CD4-positive, CD25-positive, alpha-beta regulatory T cell (primary cell): ENCODE measurements around the gene CDC23. TPM values are rescaled to one million over a fixed set of nuclear protein-coding genes. Genes with fewer than 3 reads are reported as not detected.
"Not testable (repeated sequence)": the region's sequence is repeated elsewhere in the genome, so short reads cannot be mapped to it uniquely, and the experiment has no call there.

ENCODE experiments used
- ATAC-seq, 2 donors: fragments of 150-1000 bp; cut with Tn5 transposase; one replicate each; pipeline ENCODE4 v1.10.0; 2021; ENCODE audit warnings: low read depth in 2 of 2, moderate number of reproducible peaks in 2 of 2, moderate library complexity in 1 of 2
- DNase-seq, 3 donors: peaks; one replicate each; pipeline versions ENCODE4 v3.0.0 to v3.0.0-alpha.2; 2012 to 2022; ENCODE audit warnings: mixed read lengths in 1 of 3
- H3K27ac ChIP-seq: one replicate; pipeline ENCODE4 v1.7.0; 2013; ENCODE audit warnings: mild to moderate bottlenecking, low read length; ENCODE audit not compliant: insufficient read depth, poor library complexity, severe bottlenecking
- H3K27me3 ChIP-seq: one replicate; pipeline ENCODE4 v1.7.0; 2013; ENCODE audit warnings: low read length; ENCODE audit not compliant: control insufficient read depth, insufficient read depth
- H3K36me3 ChIP-seq: one replicate; pipeline ENCODE4 v1.7.0; 2013; ENCODE audit warnings: mild to moderate bottlenecking, low read length, moderate library complexity; ENCODE audit not compliant: control insufficient read depth, insufficient read depth
- H3K4me1 ChIP-seq: 2 replicates; pipeline ENCODE4 v1.7.0; 2013; ENCODE audit warnings: mild to moderate bottlenecking, low read length; ENCODE audit not compliant: insufficient read depth, control insufficient read depth, poor library complexity, severe bottlenecking
- H3K4me3 ChIP-seq: one replicate; pipeline ENCODE4 v1.7.0; 2013; ENCODE audit warnings: low read depth, mild to moderate bottlenecking, low read length, moderate library complexity
- H3K9me3 ChIP-seq, 2 experiments: 1 replicate in 1 of 2; 2 replicates in 1 of 2; pipeline ENCODE4 v1.7.0; 2013; ENCODE audit warnings: low read length in 2 of 2, mild to moderate bottlenecking in 1 of 2, moderate library complexity in 1 of 2; ENCODE audit not compliant: control insufficient read depth in 2 of 2
- H3K27ac Mint-ChIP-seq, 3 donors: one replicate each; pipeline ENCODE4 v1.8.0; 2020 to 2022; ENCODE audit warnings: mild to moderate bottlenecking in 3 of 3, mixed read lengths in 3 of 3, moderate library complexity in 2 of 3
- H3K27me3 Mint-ChIP-seq: one replicate; pipeline ENCODE4 v1.8.0; 2022; ENCODE audit warnings: mild to moderate bottlenecking, mixed read lengths
- H3K36me3 Mint-ChIP-seq: one replicate; pipeline ENCODE4 v1.8.0; 2020; ENCODE audit warnings: mixed read lengths
- H3K4me1 Mint-ChIP-seq, 4 donors: one replicate each; pipeline ENCODE4 v1.8.0; 2020 to 2022; ENCODE audit warnings: mixed read lengths in 4 of 4, mild to moderate bottlenecking in 1 of 4
- H3K4me3 Mint-ChIP-seq, 4 donors: one replicate each; pipeline ENCODE4 v1.8.0; 2020 to 2022; ENCODE audit warnings: mild to moderate bottlenecking in 4 of 4, mixed read lengths in 4 of 4, moderate library complexity in 3 of 4
- H3K9me3 Mint-ChIP-seq, 7 donors: one replicate each; pipeline ENCODE4 v1.8.0; 2020 to 2022; ENCODE audit warnings: mixed read lengths in 7 of 7, mild to moderate bottlenecking in 3 of 7, moderate library complexity in 2 of 7
- polyA plus RNA-seq, 4 donors: library from polyadenylated mRNA; unstranded; fragments of 300-500 nt; fragmentation: Illumina TruSeq; gene quantifications; one replicate each; pipeline ENCODE4 v1.2.3, GENCODE V29; 2021
- total RNA-seq: library from RNA; stranded (reverse); gene quantifications from one replicate; pipeline ENCODE4 v1.2.3, GENCODE V29; 2022

The CDC23 gene
- total and polyA plus RNA-seq, 5 donors from 2014 or later = 14.7 to 28.5 (median 24.3) TPM

- DNase-seq = no peak
- no peak for ATAC-seq
- peaks cover 82% of the 10 kb centered on the region for H3K36me3 ChIP-seq
- H3K4me1 ChIP-seq = no peaks in the 10 kb centered on the region
- no peaks in the 10 kb centered on the region for H3K27me3 ChIP-seq
- Mint-ChIP-seq H3K36me3 (peaks cover 67% of the 10 kb centered on the region), H3K9me3 (no peaks in the 10 kb centered on the region), H3K4me3 (no peak overlapping the region), H3K27ac (no peak overlapping the region), H3K4me1 (peaks cover 0 to 9% (median 3%) of the 10 kb centered on the region in 4 donors), H3K27me3 (no peaks in the 10 kb centered on the region)
- H3K27ac ChIP-seq = no peak overlapping the region
- no peak overlapping the region for H3K4me3 ChIP-seq
- H3K9me3 ChIP-seq = no peaks in the 10 kb centered on the region
Observed at GRCh38 chr5:138159666-138160065, 53.5 kb downstream of the CDC23 start.

- H3K4me1 Mint-ChIP-seq = peaks cover 0 to 2% (median 0%) of the 10 kb centered on the region in 4 donors
- H3K36me3 Mint-ChIP-seq = peaks cover 48% of the 10 kb centered on the region
- H3K27me3 ChIP-seq = no peaks in the 10 kb centered on the region
- no peak for ATAC-seq
- H3K9me3 ChIP-seq = no peaks in the 10 kb centered on the region
- H3K4me3 Mint-ChIP-seq = no peak overlapping the region
- H3K27ac Mint-ChIP-seq = no peak overlapping the region
- no peak overlapping the region for H3K4me3 ChIP-seq
- no peak for DNase-seq
- no peaks in the 10 kb centered on the region for H3K4me1 ChIP-seq
- no peak overlapping the region for H3K27ac ChIP-seq
- peaks cover 4% of the 10 kb centered on the region for H3K27me3 Mint-ChIP-seq
- no peaks in the 10 kb centered on the region for H3K9me3 Mint-ChIP-seq
- peaks cover 61% of the 10 kb centered on the region for H3K36me3 ChIP-seq
Observed at GRCh38 chr5:138157626-138158025, 55.5 kb downstream of the CDC23 start.

- H3K36me3 ChIP-seq = peaks cover 46% of the 10 kb centered on the region
- not testable (repeated sequence) for DNase-seq, H3K9me3 Mint-ChIP-seq, H3K9me3 ChIP-seq, H3K27me3 Mint-ChIP-seq, H3K4me1 Mint-ChIP-seq, H3K27ac ChIP-seq, ATAC-seq, H3K4me1 ChIP-seq, H3K4me3 ChIP-seq, H3K4me3 Mint-ChIP-seq, H3K27ac Mint-ChIP-seq, H3K27me3 ChIP-seq
- H3K36me3 Mint-ChIP-seq = peaks cover 39% of the 10 kb centered on the region
Observed at GRCh38 chr5:138155977-138156376, 57.1 kb downstream of the CDC23 start.

DNA sequence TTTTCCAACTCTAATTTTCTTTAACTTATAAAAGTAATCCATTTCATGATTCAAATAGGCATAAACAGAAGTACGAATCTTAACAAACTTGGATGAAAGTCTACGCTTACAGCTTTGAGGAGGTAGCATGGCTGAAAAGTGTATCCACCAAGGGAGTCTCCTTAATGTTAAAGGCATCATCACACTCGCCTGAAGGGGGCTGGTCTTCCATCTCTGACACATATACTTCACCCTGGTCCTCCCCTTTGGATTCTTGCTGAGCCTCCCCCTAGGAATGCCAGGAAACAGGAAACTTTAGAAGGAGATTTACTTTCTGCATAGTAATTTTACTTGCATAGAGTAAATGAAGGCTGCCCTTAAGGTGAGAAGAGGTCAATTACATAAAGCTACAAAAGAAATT lies 63.6 kb downstream of the CDC23 start:
- no peak overlapping the region for H3K27ac ChIP-seq
- H3K36me3 ChIP-seq = no peaks in the 10 kb centered on the region
- no peaks in the 10 kb centered on the region for H3K4me1 ChIP-seq
- no peaks in the 10 kb centered on the region for H3K27me3 ChIP-seq
- Mint-ChIP-seq H3K36me3 (no peaks in the 10 kb centered on the region), H3K4me3 (no peak overlapping the region), H3K27me3 (peaks cover 4% of the 10 kb centered on the region), H3K4me1 (no peaks in the 10 kb centered on the region), H3K9me3 (no peaks in the 10 kb centered on the region), H3K27ac (no peak overlapping the region)
- ATAC-seq = no peak
- H3K4me3 ChIP-seq = no peak overlapping the region
- H3K9me3 ChIP-seq = no peaks in the 10 kb centered on the region
- no peak for DNase-seq

DNA sequence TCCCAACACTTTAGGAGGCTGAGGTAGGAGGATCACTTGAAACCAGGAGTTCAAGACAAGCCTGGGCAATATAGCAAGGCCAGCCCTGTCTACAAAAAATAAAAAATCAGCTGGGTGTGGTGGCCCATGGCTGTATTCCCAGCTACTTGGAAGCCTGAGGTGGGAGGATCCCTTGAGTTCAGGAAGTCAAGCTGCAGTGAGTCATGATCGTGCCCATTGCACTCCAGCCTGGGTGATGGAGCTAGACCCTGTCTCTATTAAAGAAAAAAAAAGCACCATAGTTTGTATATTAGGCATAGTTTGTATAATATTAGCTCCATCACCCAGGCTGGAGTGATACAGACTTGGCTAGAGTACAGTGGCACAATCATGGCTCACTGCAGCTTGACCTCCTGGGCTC lies 64.3 kb downstream of the CDC23 start:
- no peaks in the 10 kb centered on the region for H3K9me3 Mint-ChIP-seq

GRCh38 chr5:138143578-138143977 lies 69.5 kb downstream of the CDC23 start:
- H3K27ac Mint-ChIP-seq, H3K4me3 Mint-ChIP-seq, H3K9me3 Mint-ChIP-seq, H3K4me3 ChIP-seq, H3K27ac ChIP-seq, DNase-seq, H3K9me3 ChIP-seq, ATAC-seq, H3K36me3 ChIP-seq, H3K36me3 Mint-ChIP-seq, H3K27me3 ChIP-seq, H3K4me1 ChIP-seq, H3K4me1 Mint-ChIP-seq: not testable (repeated sequence)
- peaks cover 21% of the 10 kb centered on the region for H3K27me3 Mint-ChIP-seq

More for the DNA sequence above, 64.3 kb downstream of the CDC23 start:
- ATAC-seq (no peak), DNase-seq (no peak)
- Histone ChIP-seq H3K4me1 (no peaks in the 10 kb centered on the region), H3K36me3 (no peaks in the 10 kb centered on the region), H3K9me3 (no peaks in the 10 kb centered on the region), H3K27ac (no peak overlapping the region), H3K4me3 (no peak overlapping the region), H3K27me3 (no peaks in the 10 kb centered on the region)
- H3K27ac Mint-ChIP-seq = no peak overlapping the region
- no peak overlapping the region for H3K4me3 Mint-ChIP-seq
- H3K36me3 Mint-ChIP-seq = no peaks in the 10 kb centered on the region
- no peaks in the 10 kb centered on the region for H3K4me1 Mint-ChIP-seq
- H3K27me3 Mint-ChIP-seq = peaks cover 4% of the 10 kb centered on the region

GRCh38 chr5:138141734-138142133 lies 71.4 kb downstream of the CDC23 start:
- no peaks in the 10 kb centered on the region for H3K36me3 ChIP-seq
- H3K9me3 Mint-ChIP-seq = no peaks in the 10 kb centered on the region
- H3K4me3 Mint-ChIP-seq = no peak overlapping the region
- H3K27ac ChIP-seq = no peak overlapping the region
- no peaks in the 10 kb centered on the region for H3K4me1 Mint-ChIP-seq
- no peaks in the 10 kb centered on the region for H3K4me1 ChIP-seq
- ATAC-seq (no peak), DNase-seq (no peak)
- peaks cover 3% of the 10 kb centered on the region for H3K27me3 ChIP-seq
- H3K36me3 Mint-ChIP-seq = no peaks in the 10 kb centered on the region
- H3K4me3 ChIP-seq = no peak overlapping the region
- no peak overlapping the region for H3K27ac Mint-ChIP-seq
- H3K27me3 Mint-ChIP-seq = peaks cover 33% of the 10 kb centered on the region
- H3K9me3 ChIP-seq = no peaks in the 10 kb centered on the region

GRCh38 chr5:138140268-138140667 lies 72.9 kb downstream of the CDC23 start:
- Mint-ChIP-seq H3K4me1 (no peaks in the 10 kb centered on the region), H3K27ac (no peak overlapping the region), H3K4me3 (no peak overlapping the region), H3K36me3 (no peaks in the 10 kb centered on the region), H3K9me3 (peaks cover 0 to 1% (median 0%) of the 10 kb centered on the region in 7 donors), H3K27me3 (peaks cover 40% of the 10 kb centered on the region)
- no peaks in the 10 kb centered on the region for H3K36me3 ChIP-seq
- H3K27ac ChIP-seq = no peak overlapping the region
- ATAC-seq (no peak), DNase-seq (no peak)
- H3K27me3 ChIP-seq = peaks cover 5% of the 10 kb centered on the region
- H3K4me1 ChIP-seq = no peaks in the 10 kb centered on the region
- no peaks in the 10 kb centered on the region for H3K9me3 ChIP-seq
- no peak overlapping the region for H3K4me3 ChIP-seq
